ENCODE data around the gene KIAA0319L. TPM values are rescaled to one million over a fixed set of nuclear protein-coding genes. Genes with fewer than 3 reads are reported as not detected.

The KIAA0319L gene
- total RNA-seq, 6 donors from 2014 or later: 68.1 to 140 (median 107) TPM

- H3K4me3 ChIP-seq: no peak overlapping the region
- peaks cover 0 to 45% (median 14%) of the 10 kb centered on the region in 4 donors for H3K36me3 ChIP-seq
- DNase-seq: no peak
- 38 to 72% methylated on average over 5 to 10 of the region's 12 CpGs for WGBS, 2 donors
- no peak for ATAC-seq (ENCODE audit: low FRiP score in 2 of 2)
- H3K4me1 ChIP-seq: peaks cover 7 to 29% (median 10%) of the 10 kb centered on the region in 4 donors
- TF ChIP-seq POLR2AphosphoS5 (IDR thresholded peaks at IDR 0.05): no peak
- TF ChIP-seq, protein P1, sequence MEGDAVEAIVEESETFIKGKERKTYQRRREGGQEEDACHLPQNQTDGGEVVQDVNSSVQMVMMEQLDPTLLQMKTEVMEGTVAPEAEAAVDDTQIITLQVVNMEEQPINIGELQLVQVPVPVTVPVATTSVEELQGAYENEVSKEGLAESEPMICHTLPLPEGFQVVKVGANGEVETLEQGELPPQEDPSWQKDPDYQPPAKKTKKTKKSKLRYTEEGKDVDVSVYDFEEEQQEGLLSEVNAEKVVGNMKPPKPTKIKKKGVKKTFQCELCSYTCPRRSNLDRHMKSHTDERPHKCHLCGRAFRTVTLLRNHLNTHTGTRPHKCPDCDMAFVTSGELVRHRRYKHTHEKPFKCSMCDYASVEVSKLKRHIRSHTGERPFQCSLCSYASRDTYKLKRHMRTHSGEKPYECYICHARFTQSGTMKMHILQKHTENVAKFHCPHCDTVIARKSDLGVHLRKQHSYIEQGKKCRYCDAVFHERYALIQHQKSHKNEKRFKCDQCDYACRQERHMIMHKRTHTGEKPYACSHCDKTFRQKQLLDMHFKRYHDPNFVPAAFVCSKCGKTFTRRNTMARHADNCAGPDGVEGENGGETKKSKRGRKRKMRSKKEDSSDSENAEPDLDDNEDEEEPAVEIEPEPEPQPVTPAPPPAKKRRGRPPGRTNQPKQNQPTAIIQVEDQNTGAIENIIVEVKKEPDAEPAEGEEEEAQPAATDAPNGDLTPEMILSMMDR (IDR thresholded peaks at IDR 0.05): no peak
- no peak for TF ChIP-seq EP300 (IDR thresholded peaks at IDR 0.05)
- no peak for TF ChIP-seq POLR2A (IDR thresholded peaks at IDR 0.05)
- H3K27ac ChIP-seq: no peak overlapping the region
- H3K27me3 ChIP-seq: no peaks in the 10 kb centered on the region
- H3K9me3 ChIP-seq: no peaks in the 10 kb centered on the region
Observed at GRCh38 chr1:35563166-35563565, 6.0 kb upstream of the KIAA0319L start.

DNA sequence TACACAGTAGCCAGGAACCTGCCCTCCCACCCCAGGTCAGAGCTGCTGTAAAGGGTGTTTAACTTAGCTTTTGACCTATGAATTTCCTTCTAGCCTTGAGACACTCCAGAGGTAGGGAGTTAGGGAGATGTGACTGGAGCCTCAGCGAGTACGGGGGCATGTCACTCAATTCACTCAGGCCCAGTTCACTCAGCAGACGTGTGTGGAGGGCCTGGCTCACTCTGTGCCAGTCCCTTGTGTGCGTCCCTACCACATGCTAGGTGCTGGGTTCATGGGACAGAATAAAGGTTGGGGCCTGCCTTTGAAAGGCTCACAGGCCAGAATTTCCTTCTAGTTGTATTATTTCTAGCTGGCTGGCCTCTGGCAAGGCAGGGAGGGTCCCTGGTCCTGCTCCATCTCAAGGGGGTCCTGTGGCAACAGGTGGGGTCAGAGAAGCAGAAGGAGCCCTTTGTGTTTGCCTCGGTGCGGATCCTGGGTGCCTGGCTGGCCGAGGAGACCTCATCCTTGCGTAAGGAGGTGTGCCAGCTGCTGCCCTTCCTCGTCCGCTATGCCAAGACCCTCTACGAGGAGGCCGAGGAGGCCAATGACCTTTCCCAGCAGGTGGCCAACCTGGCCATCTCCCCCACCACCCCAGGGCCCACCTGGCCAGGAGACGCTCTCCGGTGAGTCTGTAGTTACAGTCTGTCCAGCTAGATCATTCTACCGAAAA, 4.9 kb upstream of the KIAA0319L start:
- Histone ChIP-seq H3K36me3 (peaks cover 0 to 43% (median 14%) of the 10 kb centered on the region in 4 donors), H3K27ac (no peak overlapping the region), H3K27me3 (no peaks in the 10 kb centered on the region), H3K4me1 (peaks cover 10 to 33% (median 12%) of the 10 kb centered on the region in 4 donors), H3K9me3 (no peaks in the 10 kb centered on the region), H3K4me3 (no peak overlapping the region)
- no peak for TF ChIP-seq POLR2AphosphoS5 (IDR thresholded peaks at IDR 0.05)
- no peak for TF ChIP-seq EP300 (IDR thresholded peaks at IDR 0.05)
- TF ChIP-seq, protein P1 (IDR thresholded peaks at IDR 0.05): no peak
- TF ChIP-seq POLR2A (IDR thresholded peaks at IDR 0.05): no peak
- ATAC-seq (ENCODE audit: low FRiP score in 2 of 2) (no peak), DNase-seq (peak in 1 of 2 donors; percentile 37)
- 85 to 87% methylated on average over 5 to 12 of the region's 15 CpGs for WGBS, 2 donors

- 87 to 93% methylated on average over 11 of the region's 11 CpGs for WGBS, 2 donors
- ATAC-seq (ENCODE audit: low FRiP score in 2 of 2): no peak
Observed at GRCh38 chr1:35561297-35561971, 4.2 kb upstream of the KIAA0319L start.

DNA sequence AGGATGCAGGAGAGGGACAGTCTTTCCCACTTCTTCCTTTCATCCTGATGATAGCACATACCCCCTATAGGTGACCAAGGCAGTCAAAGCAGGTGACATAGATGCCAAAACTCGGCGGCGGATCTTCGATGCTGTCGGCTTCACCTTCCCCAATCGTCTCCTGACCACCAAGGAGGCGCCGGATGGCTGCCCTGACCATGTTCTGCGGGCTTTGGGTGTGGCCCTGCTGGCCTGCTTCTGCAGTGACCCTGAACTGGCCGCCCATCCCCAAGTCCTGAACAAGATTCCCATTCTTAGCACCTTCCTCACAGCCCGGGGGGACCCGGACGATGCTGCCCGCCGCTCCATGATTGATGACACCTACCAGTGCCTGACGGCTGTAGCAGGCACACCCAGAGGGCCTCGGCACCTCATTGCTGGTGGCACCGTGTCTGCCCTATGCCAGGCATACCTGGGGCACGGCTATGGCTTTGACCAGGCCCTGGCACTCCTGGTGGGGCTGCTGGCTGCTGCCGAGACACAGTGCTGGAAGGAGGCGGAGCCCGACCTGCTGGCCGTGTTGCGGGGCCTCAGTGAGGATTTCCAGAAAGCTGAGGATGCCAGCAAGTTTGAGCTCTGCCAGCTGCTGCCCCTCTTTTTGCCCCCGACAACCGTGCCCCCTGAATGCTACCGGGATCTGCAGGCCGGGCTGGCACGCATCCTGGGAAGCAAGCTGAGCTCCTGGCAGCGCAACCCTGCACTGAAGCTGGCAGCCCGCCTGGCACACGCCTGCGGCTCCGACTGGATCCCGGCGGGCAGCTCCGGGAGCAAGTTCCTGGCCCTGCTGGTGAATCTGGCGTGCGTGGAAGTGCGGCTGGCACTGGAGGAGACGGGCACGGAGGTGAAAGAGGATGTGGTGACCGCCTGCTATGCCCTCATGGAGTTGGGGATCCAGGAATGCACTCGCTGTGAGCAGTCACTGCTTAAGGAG, 3.3 kb upstream of the KIAA0319L start:
- Histone ChIP-seq H3K9me3 (no peaks in the 10 kb centered on the region), H3K4me1 (peaks cover 21 to 46% (median 22%) of the 10 kb centered on the region in 4 donors), H3K27ac (no peak overlapping the region), H3K27me3 (no peaks in the 10 kb centered on the region), H3K36me3 (peaks cover 0 to 35% (median 10%) of the 10 kb centered on the region in 4 donors), H3K4me3 (no peak overlapping the region)
- 61 to 69% methylated on average over 10 to 41 of the region's 44 CpGs for WGBS, 2 donors
- TF ChIP-seq EP300 (IDR thresholded peaks at IDR 0.05) (no peak), POLR2A (IDR thresholded peaks at IDR 0.05) (no peak), POLR2AphosphoS5 (IDR thresholded peaks at IDR 0.05) (no peak)
- TF ChIP-seq, protein P1 (IDR thresholded peaks at IDR 0.05): no peak
- no peak for ATAC-seq (ENCODE audit: low FRiP score in 2 of 2)
- peak in 1 of 2 donors; percentile 84 for DNase-seq

More at GRCh38 chr1:35561297-35561971, 4.2 kb upstream of the KIAA0319L start:
- no peak for DNase-seq
- no peak overlapping the region for H3K27ac ChIP-seq
- peaks cover 0 to 41% (median 13%) of the 10 kb centered on the region in 4 donors for H3K36me3 ChIP-seq
- H3K27me3 ChIP-seq: no peaks in the 10 kb centered on the region
- H3K4me1 ChIP-seq: peaks cover 13 to 37% (median 14%) of the 10 kb centered on the region in 4 donors
- no peak overlapping the region for H3K4me3 ChIP-seq
- TF ChIP-seq POLR2AphosphoS5 (IDR thresholded peaks at IDR 0.05) (no peak), POLR2A (IDR thresholded peaks at IDR 0.05) (no peak), EP300 (IDR thresholded peaks at IDR 0.05) (no peak)
- TF ChIP-seq, protein P1 (IDR thresholded peaks at IDR 0.05): no peak
- no peaks in the 10 kb centered on the region for H3K9me3 ChIP-seq

Measured in upper lobe of left lung (tissue), 6 donors.